ENCODE measurements around the gene ATOX1.

ATOX1 gene

DNA sequence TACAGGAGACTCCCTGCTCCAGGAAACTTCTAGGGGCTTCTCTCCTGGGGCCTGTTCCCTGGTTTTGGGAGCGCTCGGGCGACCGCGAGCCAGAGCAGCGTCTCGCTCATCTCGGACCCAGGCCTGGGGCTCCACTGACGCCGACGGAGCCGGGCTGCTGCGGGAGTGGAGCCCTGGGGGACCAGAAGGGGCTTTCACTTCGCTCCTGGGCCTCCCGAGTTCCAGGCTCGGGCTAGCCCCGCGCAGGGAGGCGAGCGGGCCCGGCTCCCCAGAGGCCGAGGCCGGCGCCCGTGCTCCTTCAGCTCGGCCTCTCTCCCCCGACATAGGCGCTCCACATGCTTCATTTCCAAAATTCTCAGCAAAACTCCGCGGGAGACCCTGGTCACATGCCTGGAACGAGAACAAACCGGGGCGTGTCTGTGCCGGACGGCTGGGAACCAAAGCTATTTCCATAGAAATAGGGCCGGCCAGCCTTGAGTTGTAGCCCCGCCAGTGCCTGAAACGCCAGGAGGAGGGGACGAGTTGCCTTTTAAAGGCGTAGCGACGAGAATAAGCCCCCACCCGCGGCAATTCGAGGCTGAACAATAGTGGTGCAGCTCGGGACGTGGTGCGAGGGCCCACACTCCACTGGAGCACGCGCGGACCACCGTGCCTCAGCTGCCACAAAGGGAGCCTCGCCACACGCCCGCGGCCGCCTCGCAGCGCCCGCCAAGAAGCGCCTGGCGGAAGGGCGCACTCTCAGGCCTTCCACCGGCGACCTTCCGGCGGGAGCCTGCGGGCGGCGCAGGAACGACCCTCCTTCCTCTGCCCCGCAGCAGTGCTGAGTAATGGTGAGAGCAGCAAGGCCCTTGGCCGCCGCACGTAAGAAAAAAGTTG, 12.2 kb upstream of the ATOX1 start:
- DNase-seq (ENCODE audit: low read depth): peak; percentile 30

DNA sequence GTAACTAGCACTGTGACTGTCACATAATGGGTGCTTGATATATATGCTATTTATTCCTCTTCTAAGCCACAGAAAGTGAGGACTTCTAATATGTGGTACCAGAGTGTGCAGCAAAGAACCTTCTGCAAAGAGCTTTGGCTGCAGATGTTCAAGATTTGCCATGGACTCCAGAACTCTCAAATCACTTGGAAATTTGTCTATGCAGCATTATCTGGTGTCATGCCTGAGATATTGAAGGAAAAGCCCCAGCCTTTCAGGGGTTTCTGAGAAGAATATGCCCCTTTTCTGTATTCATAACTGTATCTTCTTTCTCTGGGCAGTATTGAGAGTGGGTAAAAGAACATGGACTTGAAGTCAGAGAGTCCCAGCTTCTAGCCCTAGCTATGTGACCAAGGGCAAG, 8.5 kb upstream of the ATOX1 start:
- DNase-seq (ENCODE audit: low read depth): no peak

DNA sequence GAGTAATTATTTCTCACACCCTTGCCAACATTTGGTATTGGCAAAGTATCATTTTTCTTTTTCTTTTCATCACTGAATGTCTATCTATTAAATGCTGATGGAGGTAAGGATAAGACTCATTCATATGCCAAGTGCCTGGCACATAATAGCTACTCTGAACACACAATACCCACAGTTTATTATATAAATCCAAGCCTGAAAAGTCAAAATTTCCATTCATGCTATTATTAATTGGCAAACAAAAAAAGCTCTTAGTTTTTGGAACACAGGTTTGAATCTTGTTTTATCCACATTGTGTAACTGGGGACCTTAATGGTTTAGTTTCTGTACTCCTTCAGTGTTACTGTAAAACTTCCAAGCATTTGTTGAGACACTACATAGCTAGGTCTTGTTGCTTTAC, 6.4 kb upstream of the ATOX1 start:
- DNase-seq (ENCODE audit: low read depth): no peak

DNA sequence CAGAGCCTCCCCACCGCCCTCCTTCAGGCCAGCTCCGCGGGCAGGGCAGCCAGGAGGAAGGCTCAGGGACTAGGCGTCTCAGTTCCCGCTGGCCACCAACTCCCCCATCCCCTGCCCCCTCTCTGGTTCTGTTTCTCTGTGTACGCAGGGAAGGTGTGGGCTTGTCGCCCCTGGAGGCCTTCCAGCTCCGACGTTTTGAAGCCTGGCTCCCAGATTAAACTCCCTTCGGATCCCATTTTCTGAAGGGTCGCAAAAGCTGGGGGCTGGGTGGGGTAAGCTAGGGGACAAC, 346 bp downstream of the ATOX1 start:
- no peak for DNase-seq (ENCODE audit: low read depth)

DNA sequence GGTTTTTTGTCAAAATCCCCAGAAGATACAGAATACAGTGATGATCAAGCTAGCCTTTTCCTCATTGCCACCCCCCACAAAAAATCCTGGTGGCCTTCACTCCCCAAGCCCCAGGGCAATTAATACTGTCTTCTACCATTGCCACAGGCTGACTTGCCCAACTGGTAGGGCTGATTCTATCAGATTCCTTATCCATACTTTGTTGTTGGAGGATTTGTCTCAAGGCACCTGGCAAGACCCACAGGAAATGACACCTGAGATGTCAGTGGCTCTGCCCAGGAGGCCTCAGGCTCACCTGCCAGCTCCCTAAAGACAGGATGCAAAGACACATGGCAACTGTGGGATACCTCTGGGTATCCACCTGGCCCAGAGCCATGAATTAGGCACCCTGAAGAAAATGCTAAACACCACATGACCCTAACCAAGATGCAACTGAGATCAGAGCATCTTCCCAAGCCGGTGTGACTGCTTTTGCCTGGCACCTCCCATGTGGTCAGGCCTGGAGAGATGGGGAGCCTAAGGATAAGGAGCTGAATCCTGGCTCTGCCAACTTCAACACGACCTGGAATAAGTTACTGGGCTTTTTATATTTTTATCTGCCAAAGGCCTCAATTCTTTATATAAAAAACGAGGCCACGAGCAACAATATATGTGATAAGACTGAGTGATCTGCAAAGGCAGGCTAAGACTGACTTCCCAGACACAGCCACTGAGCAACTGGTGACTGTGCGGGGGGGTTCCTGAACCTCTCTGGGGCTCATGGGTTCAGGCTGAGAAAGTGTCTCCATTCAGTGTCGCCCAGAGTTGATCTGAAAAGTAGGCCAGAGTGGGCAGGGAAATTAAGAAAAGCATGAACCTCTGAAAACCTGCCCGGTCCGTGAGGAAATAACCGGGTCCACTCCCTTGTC, 944 bp downstream of the ATOX1 start:
- no peak for DNase-seq (ENCODE audit: low read depth)

DNA sequence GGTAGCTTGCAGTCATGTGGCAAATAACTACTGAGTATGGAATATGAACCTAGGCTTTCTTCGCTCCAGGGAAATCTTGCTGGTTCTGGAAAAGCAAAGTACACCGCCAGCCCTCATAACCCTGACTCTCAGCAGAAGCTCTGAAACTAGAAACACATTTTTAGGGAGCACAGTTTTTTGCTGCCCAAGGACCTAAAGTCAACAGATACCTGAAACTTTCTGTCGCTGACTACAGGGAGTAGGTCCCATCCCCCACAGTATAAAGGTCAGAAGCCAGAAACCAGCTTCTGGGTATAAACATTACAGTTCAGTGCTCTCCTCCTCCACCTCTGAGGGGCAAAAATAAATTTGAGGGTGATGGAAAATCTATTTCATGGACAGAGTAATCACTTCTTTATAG, 3.0 kb downstream of the ATOX1 start:
- DNase-seq (ENCODE audit: low read depth): no peak

DNA sequence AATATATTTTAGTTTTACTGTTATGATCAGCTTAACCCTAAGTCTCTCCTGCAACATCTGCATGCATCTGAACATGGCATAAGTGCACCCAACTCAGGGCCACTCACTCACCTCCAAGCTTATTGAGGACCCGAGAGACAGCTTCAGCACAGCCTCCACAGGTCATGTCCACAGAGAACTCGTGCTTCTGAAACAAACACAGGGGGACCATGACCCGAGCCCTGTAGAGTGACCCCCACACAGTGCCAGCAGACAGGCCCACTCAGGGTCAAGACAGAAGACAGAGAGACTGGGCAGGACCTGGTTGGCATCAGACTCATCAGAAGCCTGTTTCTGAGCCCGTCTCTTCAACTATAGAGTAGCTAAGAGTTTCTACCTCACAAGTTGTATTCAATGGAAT, 6.8 kb downstream of the ATOX1 start:
- DNase-seq (ENCODE audit: low read depth): no peak

DNA sequence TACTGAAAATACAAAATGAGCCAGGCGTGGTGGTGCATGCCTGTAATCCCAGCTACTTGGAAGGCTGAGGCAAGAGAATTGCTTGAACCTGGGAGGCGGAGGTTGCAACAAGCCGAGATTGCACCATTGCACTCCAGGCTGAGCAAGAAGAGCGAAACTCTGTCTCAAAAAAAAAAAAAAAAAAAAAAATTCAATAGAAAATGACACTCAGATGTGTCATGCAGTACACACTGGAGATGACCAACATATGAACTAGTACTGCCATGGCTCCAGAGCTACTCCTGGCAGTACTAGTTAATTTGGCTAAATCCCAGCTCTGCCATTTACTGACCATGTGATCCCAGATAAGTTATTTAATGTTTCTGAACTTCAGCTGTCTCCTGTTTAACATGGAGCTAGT, 7.3 kb downstream of the ATOX1 start:
- DNase-seq (ENCODE audit: low read depth): no peak

DNA sequence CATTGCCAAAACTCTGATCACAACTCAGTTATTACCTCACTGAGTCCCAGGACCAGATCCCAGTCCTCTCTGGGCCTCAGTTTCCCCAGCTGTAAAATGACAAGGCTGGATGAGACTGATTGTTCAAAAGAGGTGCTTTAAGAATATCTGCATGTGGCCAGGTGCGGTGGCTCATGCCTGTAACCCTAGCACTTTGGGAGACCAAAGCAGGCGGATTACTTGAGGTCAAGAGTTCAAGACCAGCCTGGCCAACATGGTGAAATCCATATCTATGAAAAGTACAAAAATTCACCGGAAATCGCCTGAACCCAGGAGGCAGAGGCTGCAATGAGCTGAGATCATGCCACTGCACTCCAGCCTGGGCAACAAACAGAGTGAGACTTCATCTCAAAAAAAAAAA, 8.3 kb downstream of the ATOX1 start:
- DNase-seq (ENCODE audit: low read depth): no peak

DNA sequence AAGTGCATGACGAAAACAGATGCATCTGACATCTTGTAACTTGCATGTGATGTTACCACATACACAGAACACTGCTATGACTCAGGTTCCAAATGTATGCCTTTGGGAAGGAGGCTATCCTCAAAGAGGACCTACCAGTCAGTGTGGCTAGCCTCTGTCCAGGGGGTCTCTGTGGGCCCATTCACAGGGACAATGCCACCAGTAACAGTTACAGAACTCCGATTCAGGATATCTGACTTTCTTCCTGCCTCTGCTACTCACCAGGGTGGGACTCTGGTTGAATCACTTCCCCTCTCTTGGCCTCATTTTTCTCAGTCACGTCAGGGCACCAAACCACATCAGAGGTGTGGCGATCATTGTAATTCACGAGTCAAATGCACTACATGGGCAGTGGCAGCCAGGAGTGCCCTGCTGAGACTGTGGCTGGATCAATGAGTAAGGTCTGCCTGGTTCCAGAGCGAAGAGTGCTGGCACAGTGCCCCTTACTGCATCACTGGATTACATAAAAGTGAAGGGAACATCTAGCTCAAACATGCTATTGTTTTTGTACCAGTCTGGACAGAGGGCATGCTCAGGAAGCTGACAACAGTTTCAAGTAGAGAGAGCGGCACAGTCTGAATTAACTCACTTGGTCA, 13.2 kb downstream of the ATOX1 start:
- no peak for DNase-seq (ENCODE audit: low read depth)

DNA sequence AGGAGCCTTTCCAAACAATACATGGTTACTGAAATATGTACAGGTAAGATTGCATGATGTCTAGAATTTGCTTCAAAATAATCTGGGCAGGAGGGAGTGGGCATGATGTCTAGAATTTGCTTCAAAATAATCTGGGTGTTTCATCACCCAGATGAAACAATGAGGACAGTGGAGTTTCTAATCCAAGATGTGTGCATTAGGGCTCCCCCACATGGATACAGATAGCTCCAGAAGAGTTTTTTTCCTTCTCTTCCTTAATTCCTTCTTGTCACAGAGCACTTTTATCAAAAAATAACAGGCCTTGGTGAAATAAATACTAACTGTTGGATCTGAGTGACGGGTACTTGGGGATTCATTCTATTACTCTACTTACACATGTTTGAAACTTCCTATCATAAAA, 14.9 kb downstream of the ATOX1 start:
- DNase-seq (ENCODE audit: low read depth): no peak

DNA sequence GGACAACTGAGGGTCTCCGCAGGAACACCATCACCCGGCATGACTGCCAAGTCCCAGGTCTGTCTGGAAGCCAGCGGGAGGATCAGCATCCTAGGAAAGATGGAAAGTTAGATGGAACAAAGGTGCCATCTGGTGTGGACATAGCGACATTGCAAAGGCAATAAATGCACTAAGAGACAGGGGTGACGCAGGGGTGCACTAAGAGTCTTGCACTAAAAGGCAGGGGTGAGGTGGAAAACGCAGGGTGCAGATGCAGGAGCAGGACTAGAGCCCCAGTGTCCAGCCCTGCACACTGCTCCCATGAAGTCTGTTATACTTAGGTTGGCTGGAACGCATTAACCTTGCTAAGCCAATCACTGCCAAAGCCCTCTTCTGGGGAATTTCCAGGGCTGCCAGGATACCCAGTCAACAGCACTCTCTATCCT, 15.5 kb downstream of the ATOX1 start:
- no peak for DNase-seq (ENCODE audit: low read depth)

DNA sequence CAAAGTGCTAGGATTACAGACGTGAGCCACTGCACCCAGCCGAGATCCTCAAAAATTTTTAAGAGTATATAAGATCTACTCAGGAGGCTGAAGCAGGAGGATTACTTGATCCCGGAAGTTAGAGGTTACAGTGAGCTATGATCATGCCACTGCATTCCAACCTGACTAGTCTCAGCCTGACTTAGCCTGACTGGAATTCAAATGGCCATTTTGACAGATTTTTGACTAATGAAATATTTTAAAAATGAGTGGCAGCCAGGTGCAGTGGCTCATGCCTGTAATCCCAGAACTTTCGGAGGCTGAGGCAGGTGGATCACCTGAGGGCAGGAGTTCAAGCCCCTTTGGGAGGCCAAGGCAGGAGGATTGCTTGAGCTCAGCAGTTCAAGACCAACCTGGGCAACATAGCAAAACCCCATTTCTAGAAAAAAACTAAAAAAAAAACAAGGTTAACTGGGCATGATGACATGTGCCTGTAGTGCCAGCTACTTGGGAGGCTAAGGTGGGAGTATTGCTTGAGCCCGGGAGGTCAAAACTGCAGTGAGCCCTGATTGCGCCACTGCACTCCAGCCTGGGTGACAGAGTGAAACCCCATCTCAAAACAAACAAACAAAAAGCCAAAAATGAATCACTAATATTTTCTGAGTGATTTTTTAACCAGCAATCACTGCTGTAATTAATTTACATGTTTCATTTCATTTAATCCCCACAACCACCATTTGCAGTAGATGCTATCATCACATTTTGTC, 16.6 kb downstream of the ATOX1 start:
- DNase-seq (ENCODE audit: low read depth): peak; percentile 81

DNA sequence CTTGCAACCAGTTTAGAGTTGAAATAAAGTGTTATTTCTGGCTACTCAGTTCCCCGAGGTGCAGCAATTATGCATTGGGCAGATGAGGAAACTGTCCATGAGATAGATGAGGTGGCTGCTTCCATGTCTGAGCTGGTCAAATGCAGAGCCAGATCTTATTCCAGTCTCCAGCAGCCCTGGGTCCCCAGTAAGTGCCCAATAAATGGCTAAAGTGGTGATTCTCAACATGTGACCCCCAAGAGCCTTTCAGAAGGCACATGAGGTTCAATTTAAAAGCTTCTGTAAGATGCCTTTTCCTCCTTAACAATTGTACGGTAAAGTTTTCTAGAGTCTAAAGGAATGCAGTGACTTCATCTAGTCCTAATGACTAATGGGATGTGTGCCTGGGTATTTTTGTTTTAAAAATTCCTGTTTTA, 17.5 kb downstream of the ATOX1 start:
- DNase-seq (ENCODE audit: low read depth): no peak

DNA sequence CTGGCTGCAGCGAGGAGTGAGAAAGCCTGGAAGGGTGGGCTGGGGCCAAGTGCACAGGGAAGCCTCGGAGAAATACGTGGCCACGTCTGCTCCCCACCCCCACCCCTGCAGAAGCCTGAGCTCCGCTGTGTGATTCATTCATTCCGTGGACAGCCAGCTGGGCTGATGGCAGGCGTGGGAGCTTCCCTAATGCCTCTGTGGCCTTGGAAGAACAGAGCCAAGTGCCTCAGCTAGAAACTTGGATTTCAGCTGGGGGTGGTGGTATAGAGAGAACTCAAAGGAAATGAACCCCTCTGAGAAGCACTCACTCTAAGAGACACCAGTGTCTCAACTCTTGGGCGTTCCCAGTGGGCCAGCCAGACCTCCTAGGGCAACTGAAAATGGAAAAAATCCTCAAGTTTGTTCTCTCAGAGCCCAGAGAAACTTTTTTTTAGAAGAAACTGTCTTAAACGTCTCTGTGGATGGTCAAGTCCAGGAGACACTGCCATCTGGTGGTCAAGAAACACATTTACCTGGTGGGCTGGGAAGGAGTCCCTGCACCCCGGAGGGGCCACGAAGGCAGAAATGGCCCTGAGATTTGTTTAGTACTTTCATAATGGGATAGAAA, 18.0 kb downstream of the ATOX1 start:
- peak; percentile 87 for DNase-seq (ENCODE audit: low read depth)

DNA sequence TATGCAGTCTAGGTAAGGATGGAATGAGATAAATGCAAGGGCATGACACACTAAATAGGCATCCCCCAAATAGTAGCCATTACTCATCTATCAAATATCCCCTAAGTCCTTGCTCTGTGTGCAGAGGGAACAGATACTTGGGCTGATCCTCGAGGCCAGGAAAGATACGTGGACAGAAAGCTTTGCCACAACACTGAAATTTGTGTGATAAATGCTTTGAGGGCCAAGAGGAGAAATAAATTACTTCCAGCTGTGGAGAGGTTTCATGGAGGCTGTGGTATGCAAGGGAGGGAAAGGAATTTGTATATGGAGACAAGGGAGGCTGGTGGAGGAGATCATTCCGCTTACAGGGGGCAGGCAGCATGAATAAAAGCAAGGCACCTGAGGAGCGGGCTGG, 18.5 kb downstream of the ATOX1 start:
- DNase-seq (ENCODE audit: low read depth): peak; percentile 85

DNA sequence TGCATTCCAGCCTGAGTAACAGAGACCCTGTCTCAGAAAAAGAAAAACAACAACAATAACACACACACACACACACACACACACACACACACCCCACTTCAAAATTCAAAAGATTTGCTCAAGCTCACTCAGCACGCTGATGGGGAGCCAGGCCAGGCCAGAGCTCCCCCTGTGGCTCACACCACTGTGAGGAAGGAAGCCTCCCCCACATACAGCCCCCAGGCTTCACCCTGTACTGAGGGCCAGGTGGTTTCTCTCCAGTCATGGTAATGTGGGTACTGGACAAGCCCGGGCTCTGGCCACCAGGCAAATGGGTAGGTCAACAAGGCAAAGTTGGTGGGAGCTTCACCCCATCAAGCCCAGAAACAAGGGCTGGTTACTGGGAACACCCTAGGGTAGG, 19.0 kb downstream of the ATOX1 start:
- DNase-seq (ENCODE audit: low read depth): no peak

DNA sequence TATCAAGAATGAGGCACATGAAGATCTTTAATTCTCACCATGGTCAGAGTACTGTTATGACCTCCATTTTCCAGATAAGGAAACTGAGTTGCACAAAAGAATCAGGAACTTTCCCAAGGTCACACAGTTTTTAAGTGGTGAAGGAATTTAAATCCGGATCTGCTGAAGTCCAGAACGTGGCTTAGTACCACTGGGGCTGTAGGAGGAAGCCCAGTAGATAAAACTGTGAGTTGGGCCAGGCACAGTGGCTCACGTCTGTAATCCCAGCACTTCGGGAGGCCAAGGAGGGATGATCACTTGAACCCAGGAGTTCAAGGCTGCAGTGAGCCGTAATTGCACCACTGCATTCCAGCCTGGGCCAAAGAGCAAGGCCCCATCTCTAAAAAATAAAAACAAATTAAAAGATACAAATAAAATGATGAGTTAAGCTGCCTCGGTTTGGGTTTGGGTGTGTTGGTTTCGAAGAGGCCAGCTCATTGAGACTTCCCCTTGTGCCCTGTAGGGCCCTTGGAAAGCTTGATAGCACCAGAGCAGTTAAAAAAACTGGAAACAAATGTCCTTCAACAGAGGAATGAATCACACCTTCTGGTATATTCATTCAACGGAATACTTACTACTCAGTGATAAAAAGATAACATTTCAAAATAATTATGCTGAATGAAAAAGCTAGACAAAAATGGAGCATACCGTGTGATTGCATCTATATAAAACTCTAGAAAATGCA, 20.1 kb downstream of the ATOX1 start:
- DNase-seq (ENCODE audit: low read depth): no peak

DNA sequence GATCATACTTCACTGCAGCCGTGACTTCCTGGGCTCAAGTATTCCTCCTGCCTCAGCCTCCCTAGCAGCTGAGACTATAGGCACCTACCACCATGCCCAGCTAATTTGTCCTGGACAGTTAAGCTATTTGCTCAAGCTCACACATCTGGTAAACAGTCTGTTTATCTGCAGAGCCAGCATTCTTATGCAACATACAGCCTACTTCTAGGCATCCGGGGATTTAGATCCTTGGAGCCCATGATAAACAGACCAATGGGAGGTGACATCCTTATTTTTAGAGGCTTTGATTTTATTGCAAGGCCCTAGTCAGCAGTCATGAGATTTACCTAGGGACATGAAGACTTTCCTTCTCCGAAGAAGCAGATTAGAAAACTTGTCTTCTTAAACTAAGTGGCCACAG, 21.0 kb downstream of the ATOX1 start:
- no peak for DNase-seq (ENCODE audit: low read depth)

DNA sequence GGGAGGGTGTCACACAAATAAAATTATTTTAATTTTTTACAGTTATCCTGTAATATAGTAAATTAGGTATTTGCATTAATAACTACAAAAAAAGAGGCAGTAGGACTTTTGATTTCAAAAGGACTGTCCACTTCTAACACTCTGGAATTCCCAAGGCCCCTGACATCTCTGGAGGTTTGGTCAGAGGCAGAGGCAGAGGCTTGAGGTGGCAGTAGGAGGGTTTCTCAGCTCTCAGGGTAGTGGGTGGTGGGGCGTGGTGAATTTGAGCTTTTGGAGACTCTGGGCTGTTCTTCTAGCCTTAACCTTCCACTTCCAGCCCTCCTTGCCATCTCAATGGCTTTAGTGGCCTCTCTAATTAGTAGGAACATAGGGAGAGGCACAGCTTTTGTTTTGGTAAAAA, 22.8 kb downstream of the ATOX1 start:
- DNase-seq (ENCODE audit: low read depth): no peak

DNA sequence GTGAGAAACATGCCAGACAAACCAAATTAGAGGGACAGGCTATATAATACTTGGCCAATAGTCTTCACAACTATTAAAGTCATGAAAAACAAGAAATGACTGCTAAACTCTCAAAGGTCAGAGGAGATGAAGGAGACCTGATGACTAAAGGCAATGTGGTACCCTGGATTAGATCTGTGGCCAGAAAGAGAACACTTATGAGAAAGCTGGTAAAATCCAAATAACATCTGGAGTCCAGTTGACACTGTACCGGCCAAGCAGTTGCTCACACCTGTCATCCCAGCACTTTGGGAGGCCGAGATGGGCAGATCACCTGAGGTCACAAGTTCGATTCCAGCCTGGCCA, 24.4 kb downstream of the ATOX1 start:
- no peak for DNase-seq (ENCODE audit: low read depth)
